ENCODE data around the gene KDM2A.

The KDM2A gene

GRCh38 chr11:67269401-67270255 is 150.6 kb downstream of the KDM2A start:
- WGBS, 2 donors (ENCODE audit: extremely low coverage in 2 of 2, insufficient read length in 2 of 2, insufficient replicate concordance in 1 of 2), result no CpG with 5 or more reads among the region's 15 CpGs
- peak overlapping the region; percentile 92 for H3K23ac ChIP-seq (ENCODE audit: low read depth, low read length, poor library complexity)
- peak overlapping the region; percentile 51 for H3K9ac ChIP-seq (ENCODE audit: low read depth, low read length, poor library complexity)
- peak overlapping the region; percentile 86 for H3K14ac ChIP-seq (ENCODE audit: low read length)
- no peaks in the 10 kb centered on the region for H3K9me3 ChIP-seq (replicated peaks in 1 of 2; ENCODE audit: control insufficient read depth in 2 of 2, insufficient read depth in 1 of 2, low read depth in 1 of 2, low read length in 2 of 2)
- H4K91ac ChIP-seq (ENCODE audit: low read depth, low read length, poor library complexity), result no peak overlapping the region
- H3K4me2 ChIP-seq (ENCODE audit: insufficient read depth, low read length, poor library complexity, severe bottlenecking), result peak overlapping the region; percentile 54
- peak overlapping the region in 1 of 2 donors; percentile 24 for H3K4me3 ChIP-seq (ENCODE audit: low read length in 2 of 2)
- H3K79me1 ChIP-seq (ENCODE audit: low read depth, low read length), result peaks cover 30% of the 10 kb centered on the region
- peak overlapping the region; percentile 79 for H2BK15ac ChIP-seq (ENCODE audit: low read length)
- H2BK5ac ChIP-seq (ENCODE audit: low read length), result no peak overlapping the region
- H2BK12ac ChIP-seq (ENCODE audit: low read length), result no peak overlapping the region
- peak overlapping the region; percentile 45 for H3K27ac ChIP-seq (replicated peaks; ENCODE audit: low read length)
- DNase-seq (ENCODE audit: low spot score), result no peak
- no peak overlapping the region for H4K8ac ChIP-seq (ENCODE audit: low read depth, low read length)
- H3K4me1 ChIP-seq (ENCODE audit: control insufficient read depth in 2 of 2, insufficient read depth in 1 of 2, low read depth in 1 of 2, low read length in 2 of 2), result peaks cover 24 to 38% of the 10 kb centered on the region in 2 donors
- H3K27me3 ChIP-seq (ENCODE audit: control insufficient read depth in 3 of 3, insufficient read depth in 3 of 3, low read depth in 1 of 3, low read length in 3 of 3), result peaks cover 0 to 9% (median 0%) of the 10 kb centered on the region in 3 experiments
- H3K4ac ChIP-seq (ENCODE audit: low read length), result no peak overlapping the region
- H2BK120ac ChIP-seq (ENCODE audit: low read depth, low read length), result no peak overlapping the region
- H3K36me3 ChIP-seq (replicated peaks in 1 of 2; ENCODE audit: control insufficient read depth in 2 of 2, insufficient read depth in 2 of 2, low read length in 2 of 2), result peaks cover 9 to 42% of the 10 kb centered on the region in 2 donors
- peak overlapping the region; percentile 84 for H3K18ac ChIP-seq (ENCODE audit: low read length)
- H2AFZ ChIP-seq (ENCODE audit: low read length), result peak overlapping the region; percentile 6
- peak overlapping the region; percentile 93 for H2AK5ac ChIP-seq (ENCODE audit: low read depth, low read length)

DNA sequence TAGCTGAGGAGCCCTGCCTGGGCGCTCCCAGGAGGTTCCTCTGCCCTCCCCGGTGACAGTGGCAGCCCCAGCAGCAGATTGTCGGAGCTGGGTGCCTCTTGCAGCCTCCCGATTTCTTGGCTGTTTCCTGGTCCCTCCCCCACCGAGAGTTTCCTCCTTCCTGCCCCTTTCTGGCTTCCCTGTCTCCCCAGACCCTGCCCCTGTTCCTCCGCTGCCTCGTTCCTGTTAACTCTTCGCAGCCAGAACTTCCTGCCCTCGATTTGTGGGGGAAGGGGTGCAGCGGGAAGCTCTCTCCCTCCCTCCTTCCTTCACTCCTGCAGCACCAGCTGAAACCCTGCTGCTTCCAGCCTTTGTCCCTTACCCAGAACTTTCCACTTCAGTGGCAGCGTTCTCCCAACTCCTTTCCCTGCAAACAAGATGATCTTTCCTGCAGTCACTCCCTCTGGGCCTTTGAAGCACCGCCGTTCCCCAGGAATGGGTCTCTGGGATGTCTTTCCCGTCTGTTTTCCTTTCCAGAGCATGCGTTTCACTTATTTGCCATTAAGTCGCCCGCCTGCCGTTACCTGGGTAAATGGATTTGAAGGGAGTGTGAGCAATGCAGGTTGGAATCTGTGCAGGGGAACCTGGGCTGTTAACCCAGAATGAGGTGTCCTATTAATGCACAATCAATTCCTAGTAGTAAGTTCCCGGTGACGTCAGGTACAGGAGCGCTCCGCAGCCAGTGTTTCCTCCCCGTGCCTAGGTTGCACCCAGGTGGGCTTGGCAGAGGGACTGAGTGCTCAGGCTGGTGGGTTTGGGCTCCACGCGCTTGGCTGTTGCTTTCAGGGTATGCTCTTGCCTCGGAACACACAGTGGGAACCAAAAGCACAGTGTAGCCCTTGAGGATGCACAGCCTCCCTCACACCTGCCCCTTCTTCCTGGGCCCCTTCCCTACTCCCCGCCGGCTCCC is 151.5 kb downstream of the KDM2A start:
- peak overlapping the region; percentile 84 for H3K18ac ChIP-seq (ENCODE audit: low read length)
- no peak overlapping the region for H2BK5ac ChIP-seq (ENCODE audit: low read length)
- no peaks in the 10 kb centered on the region for H3K9me3 ChIP-seq (replicated peaks in 1 of 2; ENCODE audit: control insufficient read depth in 2 of 2, insufficient read depth in 1 of 2, low read depth in 1 of 2, low read length in 2 of 2)
- H2AK5ac ChIP-seq (ENCODE audit: low read depth, low read length), result peak overlapping the region; percentile 93
- H3K14ac ChIP-seq (ENCODE audit: low read length), result peak overlapping the region; percentile 86
- peaks cover 0 to 2% (median 0%) of the 10 kb centered on the region in 3 experiments for H3K27me3 ChIP-seq (ENCODE audit: control insufficient read depth in 3 of 3, insufficient read depth in 3 of 3, low read depth in 1 of 3, low read length in 3 of 3)
- H3K36me3 ChIP-seq (replicated peaks in 1 of 2; ENCODE audit: control insufficient read depth in 2 of 2, insufficient read depth in 2 of 2, low read length in 2 of 2), result peaks cover 9 to 49% of the 10 kb centered on the region in 2 donors
- DNase-seq (ENCODE audit: low spot score), result no peak
- no peak overlapping the region for H3K4ac ChIP-seq (ENCODE audit: low read length)
- no peak overlapping the region for H2BK120ac ChIP-seq (ENCODE audit: low read depth, low read length)
- no peak overlapping the region for H2BK15ac ChIP-seq (ENCODE audit: low read length)
- peak overlapping the region; percentile 92 for H3K23ac ChIP-seq (ENCODE audit: low read depth, low read length, poor library complexity)
- peaks cover 24 to 40% of the 10 kb centered on the region in 2 donors for H3K4me1 ChIP-seq (ENCODE audit: control insufficient read depth in 2 of 2, insufficient read depth in 1 of 2, low read depth in 1 of 2, low read length in 2 of 2)
- H4K8ac ChIP-seq (ENCODE audit: low read depth, low read length), result no peak overlapping the region
- no peak overlapping the region for H3K9ac ChIP-seq (ENCODE audit: low read depth, low read length, poor library complexity)
- H3K79me1 ChIP-seq (ENCODE audit: low read depth, low read length), result peaks cover 32% of the 10 kb centered on the region
- peak overlapping the region; percentile 6 for H2AFZ ChIP-seq (ENCODE audit: low read length)
- H4K91ac ChIP-seq (ENCODE audit: low read depth, low read length, poor library complexity), result no peak overlapping the region
- no CpG with 5 or more reads among the region's 28 CpGs for WGBS, 2 donors (ENCODE audit: extremely low coverage in 2 of 2, insufficient read length in 2 of 2, insufficient replicate concordance in 1 of 2)
- H3K4me2 ChIP-seq (ENCODE audit: insufficient read depth, low read length, poor library complexity, severe bottlenecking), result peak overlapping the region; percentile 54
- H3K27ac ChIP-seq (replicated peaks; ENCODE audit: low read length), result peak overlapping the region; percentile 45
- peak overlapping the region; percentile 24 to 59 for H3K4me3 ChIP-seq (ENCODE audit: low read length in 2 of 2)
- no peak overlapping the region for H2BK12ac ChIP-seq (ENCODE audit: low read length)

GRCh38 chr11:67271205-67271540 is 152.1 kb downstream of the KDM2A start:
- no CpG with 5 or more reads among the region's 5 CpGs for WGBS, 2 donors (ENCODE audit: extremely low coverage in 2 of 2, insufficient read length in 2 of 2, insufficient replicate concordance in 1 of 2)
- Histone ChIP-seq H3K27ac (replicated peaks; ENCODE audit: low read length) (no peak overlapping the region), H3K4me1 (ENCODE audit: control insufficient read depth in 2 of 2, insufficient read depth in 1 of 2, low read depth in 1 of 2, low read length in 2 of 2) (peaks cover 24 to 40% of the 10 kb centered on the region in 2 donors)

More at GRCh38 chr11:67271205-67271540, 152.1 kb downstream of the KDM2A start:
- Histone ChIP-seq H2BK12ac (ENCODE audit: low read length) (no peak overlapping the region), H3K9ac (ENCODE audit: low read depth, low read length, poor library complexity) (no peak overlapping the region), H3K79me1 (ENCODE audit: low read depth, low read length) (peaks cover 38% of the 10 kb centered on the region), H3K14ac (ENCODE audit: low read length) (no peak overlapping the region), H2AFZ (ENCODE audit: low read length) (no peak overlapping the region), H4K91ac (ENCODE audit: low read depth, low read length, poor library complexity) (no peak overlapping the region), H3K4me3 (ENCODE audit: low read length in 2 of 2) (peak overlapping the region in 1 of 2 donors; percentile 59), H3K9me3 (replicated peaks in 1 of 2; ENCODE audit: control insufficient read depth in 2 of 2, insufficient read depth in 1 of 2, low read depth in 1 of 2, low read length in 2 of 2) (no peaks in the 10 kb centered on the region), H2AK5ac (ENCODE audit: low read depth, low read length) (no peak overlapping the region), H4K8ac (ENCODE audit: low read depth, low read length) (no peak overlapping the region), H3K23ac (ENCODE audit: low read depth, low read length, poor library complexity) (no peak overlapping the region), H2BK15ac (ENCODE audit: low read length) (no peak overlapping the region), H3K4me2 (ENCODE audit: insufficient read depth, low read length, poor library complexity, severe bottlenecking) (no peak overlapping the region), H3K36me3 (replicated peaks in 1 of 2; ENCODE audit: control insufficient read depth in 2 of 2, insufficient read depth in 2 of 2, low read length in 2 of 2) (peaks cover 9 to 51% of the 10 kb centered on the region in 2 donors), H3K27me3 (ENCODE audit: control insufficient read depth in 3 of 3, insufficient read depth in 3 of 3, low read depth in 1 of 3, low read length in 3 of 3) (no peaks in the 10 kb centered on the region), H2BK120ac (ENCODE audit: low read depth, low read length) (no peak overlapping the region), H2BK5ac (ENCODE audit: low read length) (no peak overlapping the region), H3K4ac (ENCODE audit: low read length) (no peak overlapping the region), H3K18ac (ENCODE audit: low read length) (peak overlapping the region; percentile 78)
- DNase-seq (ENCODE audit: low spot score), result no peak
